SK-N-SH (cell line): ENCODE measurements around the gene DDC. TPM values are rescaled to one million over a fixed set of nuclear protein-coding genes. Genes with fewer than 3 reads are reported as not detected.

Experiments
- CTCF ChIA-PET: fragments of 300-600, 350-600 bp; formaldehyde crosslinking; extraction: SDS; loops from one replicate; lab custom pipeline; 2021; lab: Yijun Ruan, JAX
- POLR2A ChIA-PET: fragments of 350-600 bp; sonication (Branson Sonifier 250); formaldehyde crosslinking; extraction: SDS; loops from one replicate; lab custom pipeline; 2020; ENCODE audit warnings: antibody characterized with exemption, inconsistent platforms; lab: Yijun Ruan, JAX
- DNase-seq: peaks from one replicate; pipeline ENCODE4 v3.0.0; 2012
- H2AFZ ChIP-seq: fragments of 200-600 bp; sonication (generic); 2 replicates; pipeline ENCODE4 v1.8.1; 2016; ENCODE audit warnings: antibody characterized with exemption, mild to moderate bottlenecking, low read depth
- H3F3A ChIP-seq: fragments of 200-600 bp; sonication (generic); replicated peaks from 2 replicates; pipeline ENCODE3; 2016; ENCODE audit warnings: antibody characterized with exemption, mild to moderate bottlenecking; ENCODE audit not compliant: insufficient read depth
- H3K27ac ChIP-seq, 2 experiments: fragments of 200-500 bp in 1 of 2; fragments of 200-600 bp in 1 of 2; sonication (Bioruptor generic) in 1 of 2; sonication (generic), shearing (Covaris generic) in 1 of 2; 2 replicates each; pipeline versions ENCODE4 v1.5.1 to v1.6.1; 2014 to 2016; ENCODE audit warnings: low read depth in 2 of 2, inconsistent platforms in 1 of 2, low read length in 1 of 2, mild to moderate bottlenecking in 1 of 2, mixed read lengths in 1 of 2
- H3K27me3 ChIP-seq: fragments of 200-600 bp; sonication (generic), shearing (Covaris generic); 2 replicates; pipeline ENCODE4 v1.6.1; 2016; ENCODE audit warnings: mixed run types; ENCODE audit not compliant: insufficient read depth
- H3K36me3 ChIP-seq, 2 experiments: fragments of 200-500 bp in 1 of 2; fragments of 200-600 bp in 1 of 2; sonication (Bioruptor generic) in 1 of 2; sonication (generic) in 1 of 2; replicated peaks in 1 of 2; 2 replicates each; pipeline versions ENCODE3 to v1.5.1; 2014 to 2016; ENCODE audit warnings: low read length in 1 of 2, mild to moderate bottlenecking in 1 of 2; ENCODE audit not compliant: insufficient read depth in 2 of 2, control insufficient read depth in 1 of 2
- H3K4me1 ChIP-seq, 2 experiments: fragments of 200-500 bp in 1 of 2; fragments of 200-600 bp in 1 of 2; sonication (Bioruptor generic) in 1 of 2; sonication (generic), shearing (Covaris generic) in 1 of 2; 2 replicates each; pipeline versions ENCODE4 v1.5.1 to v1.6.1; 2014 to 2016; ENCODE audit warnings: low read depth in 1 of 2, low read length in 1 of 2, mixed run types in 1 of 2; ENCODE audit not compliant: insufficient read depth in 2 of 2, control insufficient read depth in 1 of 2
- H3K4me2 ChIP-seq: fragments of 200-600 bp; sonication (generic), shearing (Covaris generic); 2 replicates; pipeline ENCODE4 v1.6.1; 2017; ENCODE audit warnings: mixed run types
- H3K4me3 ChIP-seq, 2 experiments: fragments of 200-500 bp in 1 of 2; fragments of 200-600 bp in 1 of 2; sonication (Bioruptor generic) in 1 of 2; sonication (generic), shearing (Covaris generic) in 1 of 2; 2 replicates each; pipeline versions ENCODE4 v1.5.1 to v1.8.1; 2014 to 2016; ENCODE audit warnings: low read depth in 2 of 2, inconsistent platforms in 1 of 2, low read length in 1 of 2, mild to moderate bottlenecking in 1 of 2, mixed read lengths in 1 of 2, moderate library complexity in 1 of 2
- H3K79me2 ChIP-seq: fragments of 200-600 bp; sonication (generic); 2 replicates; pipeline ENCODE4 v1.8.1; 2017; ENCODE audit warnings: mild to moderate bottlenecking; ENCODE audit not compliant: insufficient read depth
- H3K9ac ChIP-seq: fragments of 200-600 bp; sonication (generic); 2 replicates; pipeline ENCODE4 v1.6.1; 2017; ENCODE audit warnings: mixed run types
- H3K9me2 ChIP-seq: fragments of 200-600 bp; sonication (generic); 2 replicates; pipeline ENCODE4 v1.6.1; 2017; ENCODE audit warnings: mixed run types
- H3K9me3 ChIP-seq: fragments of 200-600 bp; sonication (generic); 2 replicates; pipeline ENCODE4 v1.6.1; 2017; ENCODE audit warnings: mixed run types, mild to moderate bottlenecking, moderate library complexity
- H4K20me1 ChIP-seq: fragments of 200-600 bp; sonication (generic); 2 replicates; pipeline ENCODE4 v1.6.1; 2017; ENCODE audit warnings: mild to moderate bottlenecking, mixed run types; ENCODE audit not compliant: insufficient read depth
- CHD2 ChIP-seq: fragments of 150-350 bp; IDR thresholded peaks from 2 replicates; pipeline ENCODE4 v1.6.1; 2018; ENCODE audit warnings: low read length; ENCODE audit not compliant: partially characterized antibody
- ELF1 ChIP-seq: IDR thresholded peaks from 2 replicates; pipeline ENCODE4 v1.4.0; 2012
- FOSL2 ChIP-seq: IDR thresholded peaks from 2 replicates; pipeline ENCODE4 v1.4.0; 2012; ENCODE audit warnings: low read depth, mild to moderate bottlenecking, moderate library complexity, borderline replicate concordance
- FOXJ3 ChIP-seq: sonication (generic); formaldehyde crosslinking; IDR thresholded peaks from 2 replicates; pipeline ENCODE4 v1.5.1; 2020; ENCODE audit warnings: mild to moderate bottlenecking, missing genetic modification reagents
- GABPA ChIP-seq: IDR thresholded peaks from 2 replicates; pipeline ENCODE4 v1.4.0; 2012; ENCODE audit warnings: low read depth, mild to moderate bottlenecking
- GATA2 ChIP-seq: sonication (generic); formaldehyde crosslinking; IDR thresholded peaks from 2 replicates; pipeline ENCODE4 v1.5.0; 2020; ENCODE audit warnings: mild to moderate bottlenecking, missing genetic modification reagents
- MEF2A ChIP-seq: IDR thresholded peaks from 2 replicates; pipeline ENCODE4 v1.4.0; 2012; ENCODE audit warnings: low read depth, borderline replicate concordance
- RCOR1 ChIP-seq: fragments of 150-350 bp; IDR thresholded peaks from 2 replicates; pipeline ENCODE4 v1.6.1; 2017; ENCODE audit warnings: antibody characterized with exemption, low read length
- SIN3A ChIP-seq: IDR thresholded peaks from 2 replicates; pipeline ENCODE4 v1.6.1; 2012; ENCODE audit warnings: low read depth, mild to moderate bottlenecking, low read length, moderate library complexity, borderline replicate concordance
- SMC3 ChIP-seq: IDR thresholded peaks from 2 replicates; pipeline ENCODE4 v1.6.1; 2012; ENCODE audit warnings: low read depth, low read length, improper control_type of control experiment
- TCF12 ChIP-seq: IDR thresholded peaks from 2 replicates; pipeline ENCODE4 v1.4.0; 2012
- YY1 ChIP-seq: IDR thresholded peaks from 2 replicates; pipeline ENCODE4 v1.4.0; 2012; ENCODE audit warnings: low read depth, mild to moderate bottlenecking
- WGBS: methylation state at CpG from one replicate; pipeline ENCODE4 v1.1.6; 2017; ENCODE audit warnings: low lambda C conversion rate; 5-methylcytosine and 5-hydroxymethylcytosine counted together
- polyA plus RNA-seq, 3 experiments: library from polyadenylated mRNA; depleted of rRNA; stranded (reverse); fragments of >200 nt; gene quantifications; 2 replicates each; pipeline ENCODE4 v1.2.3, GENCODE V29; 2012
- TF ChIP-seq, protein P1 (sequence below): IDR thresholded peaks from 2 replicates; pipeline ENCODE4 v1.6.1; 2012; ENCODE audit warnings: mild to moderate bottlenecking, low read depth, low read length, moderate library complexity
- TF ChIP-seq, protein P2 (sequence below): fragments of 150-350 bp; IDR thresholded peaks from 2 replicates; pipeline ENCODE4 v1.6.1; 2017; ENCODE audit warnings: antibody characterized with exemption, low read length, low read depth, borderline replicate concordance
- TF ChIP-seq, protein P3 (sequence below): fragments of 150-350 bp; IDR thresholded peaks from 2 replicates; pipeline ENCODE4 v1.6.1; 2016; ENCODE audit warnings: mild to moderate bottlenecking, low read depth, low read length
- TF ChIP-seq, protein P4 (sequence below): IDR thresholded peaks from 2 replicates; pipeline ENCODE4; 2012
- TF ChIP-seq, protein P5 (sequence below): IDR thresholded peaks from 2 replicates; pipeline ENCODE4 v1.4.0; 2012; ENCODE audit warnings: low read depth, borderline replicate concordance
- TF ChIP-seq, protein P6 (sequence below): IDR thresholded peaks from 2 replicates; pipeline ENCODE4 v1.4.0; 2012; ENCODE audit warnings: low read depth
- TF ChIP-seq, protein P7 (sequence below): IDR thresholded peaks from 2 replicates; pipeline ENCODE4 v1.4.0; 2012; ENCODE audit warnings: low read depth, borderline replicate concordance

Gene DDC
- polyA plus RNA-seq, 1 of the 3 experiments (the other 2 are of a cell fraction) = 1.8 TPM

DNA sequence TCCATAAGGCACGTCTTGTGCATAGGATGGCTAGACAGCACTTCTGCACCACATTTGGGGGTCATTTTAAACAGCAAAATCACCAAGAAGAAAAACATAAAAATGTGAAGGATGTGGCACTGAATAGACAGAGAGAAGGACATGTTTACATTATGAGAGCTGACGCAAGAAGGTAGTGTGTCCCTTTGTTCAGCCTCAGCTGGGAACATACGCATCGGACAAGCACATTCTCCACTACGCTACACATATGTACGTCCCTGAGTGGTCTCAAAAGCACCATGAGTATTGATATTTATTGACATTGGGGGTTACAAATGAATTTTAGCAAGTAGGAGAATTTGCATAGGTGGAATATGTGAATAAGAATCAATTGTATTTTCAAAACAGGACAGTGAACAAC, 20.2 kb downstream of the DDC start:
- Histone ChIP-seq H3K4me3 (no peak overlapping the region), H3K9me2 (no peaks in the 10 kb centered on the region), H3K4me2 (no peak overlapping the region), H3K79me2 (no peaks in the 10 kb centered on the region), H3K4me1 (peaks cover 0 to 57% of the 10 kb centered on the region in 2 experiments; a peak in 2 of 4 replicates), H3K27ac (peak overlapping the region in 1 of 2 experiments; percentile 56; a peak in 1 of 4 replicates), H3K36me3 (peaks cover 0 to 4% of the 10 kb centered on the region in 2 experiments), H3K27me3 (peaks cover 18% of the 10 kb centered on the region; the same call in 1 of the 2 replicates), H3F3A (no peaks in the 10 kb centered on the region), H3K9me3 (no peaks in the 10 kb centered on the region), H3K9ac (no peak overlapping the region), H2AFZ (no peak overlapping the region), H4K20me1 (0 out of 2 replicates have a peak, but pooled peaks cover 3% of the 10 kb centered on the region)
- ChIA-PET CTCF (interaction anchor here (1.2 to 2.5 kb wide), 5 partner anchors 11 to 77 kb away, joined by 3 to 14 read pairs (median 6); no protein-coding TSS in a partner anchor), POLR2A (interaction anchor here (1.3 to 1.5 kb wide), 2 partner anchors 13 to 14 kb away, joined by 3 to 5 read pairs; no protein-coding TSS in a partner anchor)
- WGBS = 40% methylated on average over 6 of the region's 6 CpGs
- DNase-seq = no peak
- TF ChIP-seq FOSL2 (no peak), GABPA (no peak), MEF2A (no peak), YY1 (no peak), SIN3A (no peak), FOXJ3 (CRISPR knock-in tag) (no peak), CHD2 (no peak), SMC3 (no peak), GATA2 (no peak), RCOR1 (no peak), TCF12 (no peak), ELF1 (no peak)
- TF ChIP-seq, protein P1, sequence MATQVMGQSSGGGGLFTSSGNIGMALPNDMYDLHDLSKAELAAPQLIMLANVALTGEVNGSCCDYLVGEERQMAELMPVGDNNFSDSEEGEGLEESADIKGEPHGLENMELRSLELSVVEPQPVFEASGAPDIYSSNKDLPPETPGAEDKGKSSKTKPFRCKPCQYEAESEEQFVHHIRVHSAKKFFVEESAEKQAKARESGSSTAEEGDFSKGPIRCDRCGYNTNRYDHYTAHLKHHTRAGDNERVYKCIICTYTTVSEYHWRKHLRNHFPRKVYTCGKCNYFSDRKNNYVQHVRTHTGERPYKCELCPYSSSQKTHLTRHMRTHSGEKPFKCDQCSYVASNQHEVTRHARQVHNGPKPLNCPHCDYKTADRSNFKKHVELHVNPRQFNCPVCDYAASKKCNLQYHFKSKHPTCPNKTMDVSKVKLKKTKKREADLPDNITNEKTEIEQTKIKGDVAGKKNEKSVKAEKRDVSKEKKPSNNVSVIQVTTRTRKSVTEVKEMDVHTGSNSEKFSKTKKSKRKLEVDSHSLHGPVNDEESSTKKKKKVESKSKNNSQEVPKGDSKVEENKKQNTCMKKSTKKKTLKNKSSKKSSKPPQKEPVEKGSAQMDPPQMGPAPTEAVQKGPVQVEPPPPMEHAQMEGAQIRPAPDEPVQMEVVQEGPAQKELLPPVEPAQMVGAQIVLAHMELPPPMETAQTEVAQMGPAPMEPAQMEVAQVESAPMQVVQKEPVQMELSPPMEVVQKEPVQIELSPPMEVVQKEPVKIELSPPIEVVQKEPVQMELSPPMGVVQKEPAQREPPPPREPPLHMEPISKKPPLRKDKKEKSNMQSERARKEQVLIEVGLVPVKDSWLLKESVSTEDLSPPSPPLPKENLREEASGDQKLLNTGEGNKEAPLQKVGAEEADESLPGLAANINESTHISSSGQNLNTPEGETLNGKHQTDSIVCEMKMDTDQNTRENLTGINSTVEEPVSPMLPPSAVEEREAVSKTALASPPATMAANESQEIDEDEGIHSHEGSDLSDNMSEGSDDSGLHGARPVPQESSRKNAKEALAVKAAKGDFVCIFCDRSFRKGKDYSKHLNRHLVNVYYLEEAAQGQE = no peak
- TF ChIP-seq, protein P2, sequence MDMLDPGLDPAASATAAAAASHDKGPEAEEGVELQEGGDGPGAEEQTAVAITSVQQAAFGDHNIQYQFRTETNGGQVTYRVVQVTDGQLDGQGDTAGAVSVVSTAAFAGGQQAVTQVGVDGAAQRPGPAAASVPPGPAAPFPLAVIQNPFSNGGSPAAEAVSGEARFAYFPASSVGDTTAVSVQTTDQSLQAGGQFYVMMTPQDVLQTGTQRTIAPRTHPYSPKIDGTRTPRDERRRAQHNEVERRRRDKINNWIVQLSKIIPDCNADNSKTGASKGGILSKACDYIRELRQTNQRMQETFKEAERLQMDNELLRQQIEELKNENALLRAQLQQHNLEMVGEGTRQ = no peak
- TF ChIP-seq, protein P3, sequence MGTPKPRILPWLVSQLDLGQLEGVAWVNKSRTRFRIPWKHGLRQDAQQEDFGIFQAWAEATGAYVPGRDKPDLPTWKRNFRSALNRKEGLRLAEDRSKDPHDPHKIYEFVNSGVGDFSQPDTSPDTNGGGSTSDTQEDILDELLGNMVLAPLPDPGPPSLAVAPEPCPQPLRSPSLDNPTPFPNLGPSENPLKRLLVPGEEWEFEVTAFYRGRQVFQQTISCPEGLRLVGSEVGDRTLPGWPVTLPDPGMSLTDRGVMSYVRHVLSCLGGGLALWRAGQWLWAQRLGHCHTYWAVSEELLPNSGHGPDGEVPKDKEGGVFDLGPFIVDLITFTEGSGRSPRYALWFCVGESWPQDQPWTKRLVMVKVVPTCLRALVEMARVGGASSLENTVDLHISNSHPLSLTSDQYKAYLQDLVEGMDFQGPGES = no peak
- TF ChIP-seq, protein P4, sequence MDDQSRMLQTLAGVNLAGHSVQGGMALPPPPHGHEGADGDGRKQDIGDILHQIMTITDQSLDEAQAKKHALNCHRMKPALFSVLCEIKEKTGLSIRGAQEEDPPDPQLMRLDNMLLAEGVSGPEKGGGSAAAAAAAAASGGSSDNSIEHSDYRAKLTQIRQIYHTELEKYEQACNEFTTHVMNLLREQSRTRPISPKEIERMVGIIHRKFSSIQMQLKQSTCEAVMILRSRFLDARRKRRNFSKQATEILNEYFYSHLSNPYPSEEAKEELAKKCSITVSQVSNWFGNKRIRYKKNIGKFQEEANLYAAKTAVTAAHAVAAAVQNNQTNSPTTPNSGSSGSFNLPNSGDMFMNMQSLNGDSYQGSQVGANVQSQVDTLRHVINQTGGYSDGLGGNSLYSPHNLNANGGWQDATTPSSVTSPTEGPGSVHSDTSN = no peak
- TF ChIP-seq, protein P5, sequence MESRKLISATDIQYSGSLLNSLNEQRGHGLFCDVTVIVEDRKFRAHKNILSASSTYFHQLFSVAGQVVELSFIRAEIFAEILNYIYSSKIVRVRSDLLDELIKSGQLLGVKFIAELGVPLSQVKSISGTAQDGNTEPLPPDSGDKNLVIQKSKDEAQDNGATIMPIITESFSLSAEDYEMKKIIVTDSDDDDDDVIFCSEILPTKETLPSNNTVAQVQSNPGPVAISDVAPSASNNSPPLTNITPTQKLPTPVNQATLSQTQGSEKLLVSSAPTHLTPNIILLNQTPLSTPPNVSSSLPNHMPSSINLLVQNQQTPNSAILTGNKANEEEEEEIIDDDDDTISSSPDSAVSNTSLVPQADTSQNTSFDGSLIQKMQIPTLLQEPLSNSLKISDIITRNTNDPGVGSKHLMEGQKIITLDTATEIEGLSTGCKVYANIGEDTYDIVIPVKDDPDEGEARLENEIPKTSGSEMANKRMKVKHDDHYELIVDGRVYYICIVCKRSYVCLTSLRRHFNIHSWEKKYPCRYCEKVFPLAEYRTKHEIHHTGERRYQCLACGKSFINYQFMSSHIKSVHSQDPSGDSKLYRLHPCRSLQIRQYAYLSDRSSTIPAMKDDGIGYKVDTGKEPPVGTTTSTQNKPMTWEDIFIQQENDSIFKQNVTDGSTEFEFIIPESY = no peak
- TF ChIP-seq, protein P6, sequence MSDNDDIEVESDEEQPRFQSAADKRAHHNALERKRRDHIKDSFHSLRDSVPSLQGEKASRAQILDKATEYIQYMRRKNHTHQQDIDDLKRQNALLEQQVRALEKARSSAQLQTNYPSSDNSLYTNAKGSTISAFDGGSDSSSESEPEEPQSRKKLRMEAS = no peak
- TF ChIP-seq, protein P7, sequence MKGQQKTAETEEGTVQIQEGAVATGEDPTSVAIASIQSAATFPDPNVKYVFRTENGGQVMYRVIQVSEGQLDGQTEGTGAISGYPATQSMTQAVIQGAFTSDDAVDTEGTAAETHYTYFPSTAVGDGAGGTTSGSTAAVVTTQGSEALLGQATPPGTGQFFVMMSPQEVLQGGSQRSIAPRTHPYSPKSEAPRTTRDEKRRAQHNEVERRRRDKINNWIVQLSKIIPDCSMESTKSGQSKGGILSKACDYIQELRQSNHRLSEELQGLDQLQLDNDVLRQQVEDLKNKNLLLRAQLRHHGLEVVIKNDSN = no peak
